ENCODE data around the gene TOGARAM2.
"Not testable (repeated sequence)": the region's sequence is repeated elsewhere in the genome, so short reads cannot be mapped to it uniquely, and the experiment has no call there.

TOGARAM2 gene

DNA sequence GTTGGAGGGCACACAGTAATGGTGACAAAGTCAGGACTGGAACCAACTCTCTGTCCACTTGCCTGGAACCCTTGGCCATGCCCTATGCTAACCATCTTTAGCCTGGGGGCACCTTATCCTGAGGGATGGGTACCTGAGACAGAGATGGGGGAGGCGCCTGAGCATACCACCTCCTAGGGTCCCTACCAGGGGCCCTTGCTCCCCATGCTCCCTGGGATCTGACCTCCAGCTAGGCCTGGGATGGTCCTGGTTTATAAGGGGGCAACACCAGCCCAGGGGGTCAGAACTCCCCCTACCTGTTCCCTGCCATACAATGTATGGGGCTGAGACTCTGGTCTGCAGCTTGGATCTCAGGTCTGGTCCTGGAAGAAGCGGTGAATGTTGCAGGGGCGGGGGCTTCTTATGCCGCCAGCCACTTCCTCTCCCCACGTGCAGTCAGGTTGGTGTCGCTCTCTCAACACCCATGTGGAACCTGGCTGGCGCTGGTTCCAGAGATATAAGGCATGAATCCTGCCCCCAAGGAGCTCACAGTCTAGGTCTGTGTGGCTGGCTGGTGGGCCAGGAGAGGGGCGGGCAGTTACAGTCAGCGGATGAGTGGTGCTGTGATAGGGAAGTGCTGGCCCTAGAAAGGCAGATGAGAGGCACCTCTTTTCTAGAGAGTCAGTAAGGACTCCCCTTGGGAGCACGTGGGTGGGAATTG is 3.8 kb upstream of the TOGARAM2 start:
- no peak for DNase-seq

DNA sequence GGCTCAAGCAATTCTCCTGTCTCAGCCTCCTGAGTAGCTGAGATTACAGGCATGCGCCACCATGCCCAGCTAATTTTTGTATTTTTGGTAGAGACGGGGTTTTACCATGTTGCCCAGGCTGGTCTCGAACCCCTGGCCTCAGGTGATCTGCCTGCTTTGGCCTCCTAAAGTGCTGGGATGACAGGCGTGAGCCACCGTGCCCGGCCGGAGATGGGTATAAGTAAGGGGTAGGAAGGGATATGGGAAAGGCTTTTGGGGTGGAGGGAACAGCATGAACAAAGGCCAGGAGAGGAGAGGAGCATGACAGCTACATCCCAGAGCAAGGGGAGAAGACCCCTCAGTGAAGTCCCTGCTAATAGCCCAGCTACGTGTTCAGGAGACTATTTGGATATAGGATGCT is 3.1 kb upstream of the TOGARAM2 start:
- DNase-seq: not testable (repeated sequence)

DNA sequence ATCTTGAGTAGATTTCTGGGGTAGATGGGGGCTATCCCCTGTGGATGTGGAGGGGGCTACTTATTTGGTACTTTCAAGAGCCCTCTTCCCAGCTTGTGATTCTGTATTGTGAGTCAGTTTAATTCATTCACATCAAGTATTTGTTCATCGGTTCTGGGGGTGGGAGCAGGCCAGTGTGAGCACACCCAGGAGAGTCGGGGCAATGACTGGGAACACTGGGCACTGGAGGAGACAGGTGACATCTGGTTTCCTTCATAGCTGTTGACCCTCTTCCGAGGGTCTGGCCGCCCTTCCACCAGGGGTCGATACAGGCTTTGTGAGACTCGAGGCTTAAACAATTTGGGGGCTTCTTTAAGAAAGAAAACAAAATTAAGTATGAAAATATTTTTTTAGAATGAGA is 2.5 kb upstream of the TOGARAM2 start:
- DNase-seq: no peak

DNA sequence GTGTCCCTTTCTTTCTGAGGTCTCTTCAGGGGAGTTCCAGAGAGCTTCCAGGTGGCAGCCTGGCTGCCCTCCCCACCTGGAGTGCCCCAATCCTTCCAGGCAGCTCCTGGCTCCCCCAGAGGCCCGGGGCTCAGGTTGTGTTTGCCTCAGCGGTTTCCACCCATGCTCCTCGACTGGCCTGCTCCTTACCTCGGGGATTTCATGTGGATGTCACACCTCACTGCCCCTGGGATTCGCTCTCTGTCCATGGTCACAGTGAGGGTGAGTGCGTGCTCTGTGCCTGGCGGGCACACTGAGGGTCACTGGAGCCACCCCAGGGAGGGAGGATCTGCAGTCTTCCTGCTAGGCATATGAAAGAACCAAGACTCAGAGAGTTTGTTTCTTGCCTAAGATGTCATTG is 2.1 kb upstream of the TOGARAM2 start:
- no peak for DNase-seq

DNA sequence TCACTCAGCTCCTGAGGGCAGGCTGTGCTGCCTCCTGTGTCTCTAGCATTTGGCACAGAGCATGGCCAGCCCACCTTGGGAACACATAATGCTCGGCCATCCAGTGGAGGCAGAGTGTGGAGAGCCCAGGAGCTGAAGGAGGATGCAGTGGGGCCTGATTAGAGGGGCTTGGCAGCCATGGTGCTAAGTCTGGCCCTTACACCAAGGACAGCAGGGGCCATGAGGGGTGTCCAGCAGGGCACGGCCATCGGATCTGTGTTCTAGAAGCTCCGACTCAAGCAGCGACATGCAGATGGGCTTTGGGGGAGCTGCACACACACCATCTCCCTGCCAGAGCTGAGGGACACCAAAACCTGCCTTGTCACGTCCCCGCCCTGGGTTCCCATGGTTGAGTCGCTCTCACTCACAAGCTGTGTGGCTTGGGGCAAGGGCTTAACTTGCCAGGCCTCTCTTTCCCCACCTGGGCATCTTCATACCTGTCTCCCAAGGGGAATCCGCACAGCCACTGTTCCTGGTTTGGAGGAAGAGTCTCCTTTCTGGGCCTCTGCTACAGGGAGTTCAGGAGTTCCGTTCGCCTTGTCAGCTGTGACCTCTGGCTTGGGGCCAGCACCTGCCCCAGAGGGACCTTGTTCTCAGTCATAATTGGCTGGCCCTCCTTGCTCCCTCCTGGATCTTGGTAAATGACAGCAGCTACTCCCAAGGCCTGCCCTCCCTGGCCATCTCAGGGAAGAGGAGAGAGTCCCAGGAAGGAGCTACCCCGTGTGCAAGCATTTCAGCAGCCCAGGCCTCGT is 1.3 kb upstream of the TOGARAM2 start:
- DNase-seq: no peak

DNA sequence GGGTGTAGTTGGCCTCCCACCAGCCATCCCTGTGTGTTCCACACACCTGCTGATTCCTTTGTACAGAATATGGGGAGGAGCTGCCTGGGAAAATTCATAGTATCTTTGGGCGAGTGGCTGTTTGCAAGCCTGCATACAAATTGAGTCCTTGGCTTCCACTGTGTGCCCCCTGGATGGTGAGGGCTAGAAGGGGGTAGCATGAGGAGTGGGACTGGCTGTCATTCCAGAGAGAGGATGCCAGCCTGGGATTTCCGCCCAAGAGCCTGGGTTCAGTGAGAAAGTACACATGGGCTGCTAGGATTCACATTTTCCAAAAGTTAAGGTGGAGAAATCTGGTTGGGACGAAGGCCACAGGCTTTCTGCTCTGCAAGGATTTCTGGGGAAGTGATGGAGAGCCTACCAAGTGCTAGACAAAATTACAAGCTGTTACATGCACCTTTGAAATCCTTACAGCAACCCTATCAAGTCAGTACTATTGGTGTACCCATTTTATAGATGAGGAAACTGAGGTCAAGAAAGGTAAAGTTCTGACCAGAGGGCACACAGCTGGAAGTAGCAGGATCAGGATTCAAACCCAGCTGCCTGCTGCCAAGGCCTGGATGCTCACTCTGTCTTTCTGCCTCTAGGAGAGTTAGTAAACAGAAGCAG is 606 bp upstream of the TOGARAM2 start:
- DNase-seq: no peak

DNA sequence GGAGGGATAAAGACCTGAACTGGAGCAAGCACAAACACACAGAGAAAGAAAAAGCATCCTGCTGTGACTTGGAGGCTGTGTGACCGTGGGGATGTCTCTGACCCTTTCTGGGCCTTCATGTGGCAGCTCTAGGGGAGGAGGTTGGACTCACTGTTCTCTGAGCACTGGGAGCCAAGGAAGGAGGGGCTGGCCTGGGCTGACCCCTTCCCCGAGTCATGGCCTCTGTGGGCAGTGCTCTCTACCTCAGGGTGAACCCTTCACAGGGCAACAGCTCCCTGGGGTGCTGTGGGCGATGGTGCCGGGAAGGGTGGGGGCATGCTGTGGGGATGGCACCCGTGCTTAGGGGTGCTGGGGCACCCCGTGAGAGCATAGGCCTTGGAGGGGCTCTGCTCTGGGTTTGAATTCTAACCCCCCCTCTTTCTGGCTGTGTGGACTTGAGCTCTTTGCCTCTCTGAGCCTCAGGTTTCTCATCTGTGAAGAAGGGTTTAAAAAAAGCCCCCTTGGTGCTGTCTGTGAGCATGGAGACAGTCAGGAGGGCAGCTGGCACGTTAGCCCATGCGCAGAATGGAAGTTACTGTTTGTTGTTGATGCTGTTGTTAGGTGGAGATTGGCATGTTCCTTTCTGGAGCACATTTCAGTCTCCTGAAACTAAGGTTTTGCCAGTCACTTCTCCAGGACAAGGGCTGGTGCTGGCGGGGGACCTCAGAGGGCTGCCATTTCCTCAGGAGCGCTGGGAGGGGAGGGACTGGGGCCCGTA is 700 bp downstream of the TOGARAM2 start:
- no peak for DNase-seq

DNA sequence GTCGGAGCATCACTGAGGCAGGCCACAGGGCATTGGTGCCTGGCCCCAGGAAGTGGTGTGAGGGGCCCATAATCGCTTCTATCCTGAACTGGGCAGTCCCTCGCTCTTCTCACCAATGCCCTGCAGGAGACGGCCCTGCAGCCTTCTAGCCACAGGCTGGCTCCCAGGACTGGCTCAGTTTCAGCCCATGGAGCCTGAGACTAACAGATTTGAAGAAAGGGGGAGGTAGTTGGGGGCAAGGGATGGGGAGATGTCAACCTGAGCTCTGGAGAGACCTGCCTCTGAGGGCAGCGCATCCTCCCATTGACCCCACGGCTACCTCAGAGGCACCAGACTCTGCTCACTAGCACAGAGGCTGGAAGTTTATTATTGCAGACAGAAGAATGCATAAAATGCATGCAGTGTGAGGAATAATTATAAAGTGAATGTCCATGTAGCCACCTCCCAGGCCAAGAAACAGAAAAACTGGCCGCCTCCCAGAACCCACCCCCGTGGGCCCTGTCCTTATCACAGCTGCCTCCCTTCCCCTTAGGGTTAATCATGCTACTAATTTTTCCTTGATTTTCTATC is 1.4 kb downstream of the TOGARAM2 start:
- DNase-seq: no peak

DNA sequence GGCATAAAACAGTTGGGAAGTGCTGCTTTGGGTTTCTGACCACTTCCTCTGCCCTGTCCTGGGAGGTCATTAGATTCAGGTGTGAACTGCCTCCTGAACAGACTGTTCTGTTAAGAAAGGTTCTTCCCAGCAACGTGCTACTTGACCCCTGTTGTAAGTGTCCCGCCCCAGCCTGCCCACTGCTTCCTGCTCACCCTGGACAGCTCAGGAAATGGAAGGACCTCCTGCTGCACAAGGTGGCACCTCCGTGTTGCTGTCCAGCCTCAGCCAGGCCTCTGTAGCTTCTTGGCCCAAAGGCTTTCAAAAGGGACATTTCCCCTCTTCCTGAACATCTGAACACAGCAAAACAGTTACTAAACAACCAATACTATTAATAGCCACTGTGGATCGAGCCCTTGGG is 5.3 kb downstream of the TOGARAM2 start:
- DNase-seq: no peak

DNA sequence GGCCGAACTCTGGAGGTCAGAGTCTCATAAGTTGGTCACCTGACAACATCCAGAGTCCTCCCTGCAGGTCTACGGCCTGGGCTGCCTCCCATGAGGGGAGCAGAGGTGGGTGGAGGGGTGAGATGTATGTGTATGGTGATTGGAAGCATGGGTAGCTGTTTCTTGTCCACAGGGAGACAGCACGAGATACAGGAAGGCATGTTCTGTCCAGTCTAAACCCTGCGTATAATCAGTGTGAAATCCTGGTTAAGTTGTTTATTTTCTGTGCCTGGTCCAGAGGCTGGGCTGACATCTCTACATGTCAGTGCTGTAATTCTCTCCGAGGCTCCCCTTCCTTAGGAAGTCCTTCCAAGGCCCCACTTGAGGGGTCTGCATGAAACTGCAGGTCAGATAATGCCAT is 8.9 kb downstream of the TOGARAM2 start:
- no peak for DNase-seq

DNA sequence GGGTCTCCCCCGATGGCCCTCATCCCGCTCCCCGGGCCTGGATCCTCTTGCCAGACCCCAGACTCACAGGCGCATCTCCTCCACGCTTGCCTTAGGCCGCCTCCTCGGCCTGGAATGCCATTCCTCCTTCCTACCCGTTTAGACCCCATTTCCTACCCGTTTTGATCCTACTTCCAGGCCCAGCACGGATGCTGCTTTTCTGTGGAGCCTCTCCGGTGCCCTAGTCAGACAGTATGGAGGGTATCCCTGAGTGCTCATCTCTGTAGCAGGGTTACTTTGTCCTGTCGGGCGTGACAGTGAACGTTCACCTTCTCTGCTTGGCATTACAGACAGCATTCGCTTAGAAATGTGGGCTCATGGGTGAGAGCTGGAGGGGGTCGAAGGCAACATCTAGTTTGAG is 9.3 kb downstream of the TOGARAM2 start:
- no peak for DNase-seq

DNA sequence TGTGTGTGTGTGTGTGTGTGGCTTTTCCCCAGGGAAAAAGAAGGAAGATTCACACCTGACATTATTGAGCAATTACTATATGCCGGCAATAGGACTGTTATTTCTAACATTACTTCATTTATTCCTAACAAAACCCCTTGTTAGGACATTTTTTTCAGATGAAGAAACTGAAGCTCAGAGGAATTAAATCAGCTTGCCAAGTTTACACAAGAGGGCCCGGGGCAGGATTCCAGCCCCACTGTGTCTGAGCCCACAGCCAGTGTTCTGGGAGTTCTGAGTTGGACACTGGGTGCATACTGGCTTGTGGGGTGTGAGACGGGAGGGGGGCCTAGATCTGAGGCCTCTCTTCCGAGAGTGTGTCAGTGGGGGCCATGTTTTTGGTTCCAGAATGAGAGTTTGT is 9.9 kb downstream of the TOGARAM2 start:
- DNase-seq: no peak

DNA sequence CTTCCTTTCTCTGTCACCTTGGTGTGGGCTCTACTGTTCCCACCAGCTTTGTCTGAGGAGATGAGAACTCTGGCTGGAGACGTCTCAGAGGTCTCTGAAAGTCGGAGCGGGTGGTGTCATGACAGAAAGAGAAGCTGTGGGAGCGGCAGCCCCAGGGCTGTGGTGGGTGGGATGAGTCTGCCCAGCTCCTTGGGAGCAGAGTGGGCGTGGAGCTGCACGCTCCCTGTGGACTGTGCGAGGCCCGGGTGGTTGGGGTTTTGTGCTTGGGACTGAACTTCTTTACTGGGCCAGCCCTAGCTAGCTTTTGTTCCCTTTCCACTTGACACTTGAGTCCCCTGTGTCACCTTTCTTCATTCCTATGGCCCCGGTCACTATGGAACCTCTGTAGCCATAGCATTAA is 10.4 kb downstream of the TOGARAM2 start:
- DNase-seq: no peak

DNA sequence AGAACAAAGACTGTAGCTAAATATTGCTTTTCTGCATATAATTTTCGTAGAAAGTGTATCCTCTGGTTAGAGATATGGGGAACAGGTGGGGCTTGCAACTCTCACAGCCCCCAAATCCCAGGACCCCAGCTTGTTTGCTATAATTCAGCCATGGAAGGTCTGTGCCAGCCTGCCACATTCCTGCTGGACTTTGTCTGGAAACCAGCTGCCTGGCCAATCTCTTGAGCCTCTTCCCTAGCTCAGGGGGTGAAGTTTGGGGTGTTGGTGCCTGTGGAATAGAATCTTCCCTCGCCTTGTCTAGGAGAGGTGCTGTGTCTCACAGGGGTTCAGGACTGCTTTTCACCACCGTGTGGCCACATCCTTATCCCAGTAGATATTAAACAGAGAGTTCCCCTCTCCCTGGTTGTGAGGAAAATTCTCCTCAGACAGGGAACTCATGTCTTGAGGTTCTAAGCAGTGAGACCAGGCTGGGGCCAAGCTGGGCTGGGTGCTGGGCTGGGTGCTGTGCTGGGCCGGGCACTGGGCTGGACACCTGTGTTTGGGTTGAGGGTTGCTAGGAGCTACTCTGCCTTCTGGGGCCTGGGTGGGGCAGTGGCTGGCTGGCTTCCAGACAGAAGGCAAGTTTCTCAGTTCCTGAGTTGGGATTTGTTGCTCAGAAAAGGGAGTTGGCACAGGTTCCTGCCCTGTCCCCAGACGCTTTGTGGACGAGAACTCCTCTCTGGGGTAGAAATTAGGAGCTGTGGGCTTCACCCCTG is 12.3 kb downstream of the TOGARAM2 start:
- DNase-seq: no peak

DNA sequence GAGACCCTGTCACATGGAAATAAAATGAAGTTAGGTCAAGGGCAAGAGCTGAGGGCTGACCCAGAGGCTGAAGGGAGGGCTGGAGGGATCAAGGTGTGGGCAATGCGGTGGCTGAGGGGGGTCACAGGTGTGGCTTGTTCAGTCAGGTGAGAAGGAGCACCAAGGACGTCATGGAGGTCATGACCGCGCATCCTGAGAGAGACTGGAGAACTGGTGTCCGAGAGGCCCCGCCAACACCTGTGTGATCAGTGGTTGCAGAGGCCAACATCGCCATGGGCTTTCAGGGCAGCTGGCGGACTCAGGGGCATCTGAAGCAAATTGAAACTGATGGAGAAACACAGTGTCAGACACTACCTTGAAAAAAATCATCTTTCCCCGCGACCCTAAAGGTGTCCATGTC is 13.0 kb downstream of the TOGARAM2 start:
- no peak for DNase-seq

DNA sequence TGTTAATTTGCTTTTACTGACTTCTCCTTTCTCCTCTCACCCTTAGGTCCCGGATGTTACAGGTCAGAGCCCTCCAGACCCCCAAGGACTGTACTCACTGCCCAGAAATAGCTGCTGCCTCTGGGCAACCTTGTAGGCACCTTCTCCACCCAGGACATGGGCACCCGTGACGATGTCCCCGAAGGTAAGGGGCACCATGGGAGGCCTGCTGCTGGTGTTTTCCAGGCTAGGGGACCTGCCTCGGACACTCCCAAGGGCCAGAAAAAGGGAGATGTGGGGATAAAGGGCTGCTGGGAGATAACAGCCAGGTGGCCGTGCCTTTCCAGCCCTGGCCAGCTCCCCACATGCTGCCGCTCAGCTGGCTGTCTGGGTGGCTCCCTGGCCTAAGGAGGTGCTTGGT is 13.6 kb downstream of the TOGARAM2 start:
- no peak for DNase-seq

DNA sequence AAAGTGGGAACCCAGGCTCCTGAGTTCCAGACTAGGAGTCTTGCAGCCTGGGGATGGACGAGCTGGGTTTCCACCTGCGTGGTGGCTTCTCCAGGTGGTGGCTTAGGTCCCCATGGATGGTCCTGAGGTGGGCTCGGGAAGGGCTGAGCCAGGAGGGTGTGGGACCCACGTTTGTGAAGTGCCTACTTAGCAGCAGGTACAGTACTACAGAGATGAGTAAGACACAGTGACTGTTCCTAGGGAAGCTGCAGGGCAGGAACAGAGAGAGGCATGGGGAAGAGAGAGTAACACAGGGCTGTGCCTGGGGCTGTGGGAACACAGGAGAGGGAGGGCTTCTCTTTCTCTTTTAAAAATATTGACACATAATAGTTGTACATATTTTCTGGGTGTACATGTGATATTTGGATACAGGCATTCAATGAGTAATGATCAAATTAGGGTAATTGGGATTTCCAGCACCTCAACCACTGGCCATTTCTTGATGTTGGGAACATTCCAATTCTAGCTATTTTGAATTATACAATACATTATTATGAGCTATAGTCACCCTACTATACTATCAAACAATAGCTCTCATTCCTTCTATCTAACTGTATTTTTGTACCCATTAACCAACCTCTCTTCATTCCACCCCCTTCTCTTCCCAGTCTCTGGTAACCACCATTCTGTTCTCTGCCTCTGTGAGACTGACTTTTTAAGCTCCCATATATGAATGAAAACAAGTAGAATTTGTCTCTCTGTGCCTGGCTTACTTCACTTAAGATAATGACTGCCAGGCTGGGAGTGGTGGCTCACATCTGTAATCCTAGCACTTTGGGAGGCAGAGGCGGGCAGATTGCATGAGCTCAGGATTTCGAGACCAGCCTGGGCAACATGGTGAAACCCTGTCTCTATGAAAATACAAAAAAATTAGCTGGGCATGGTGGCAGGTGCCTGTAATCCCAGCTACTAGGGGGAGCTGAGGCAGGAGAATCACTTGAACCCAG is 15.0 kb downstream of the TOGARAM2 start:
- no peak for DNase-seq

DNA sequence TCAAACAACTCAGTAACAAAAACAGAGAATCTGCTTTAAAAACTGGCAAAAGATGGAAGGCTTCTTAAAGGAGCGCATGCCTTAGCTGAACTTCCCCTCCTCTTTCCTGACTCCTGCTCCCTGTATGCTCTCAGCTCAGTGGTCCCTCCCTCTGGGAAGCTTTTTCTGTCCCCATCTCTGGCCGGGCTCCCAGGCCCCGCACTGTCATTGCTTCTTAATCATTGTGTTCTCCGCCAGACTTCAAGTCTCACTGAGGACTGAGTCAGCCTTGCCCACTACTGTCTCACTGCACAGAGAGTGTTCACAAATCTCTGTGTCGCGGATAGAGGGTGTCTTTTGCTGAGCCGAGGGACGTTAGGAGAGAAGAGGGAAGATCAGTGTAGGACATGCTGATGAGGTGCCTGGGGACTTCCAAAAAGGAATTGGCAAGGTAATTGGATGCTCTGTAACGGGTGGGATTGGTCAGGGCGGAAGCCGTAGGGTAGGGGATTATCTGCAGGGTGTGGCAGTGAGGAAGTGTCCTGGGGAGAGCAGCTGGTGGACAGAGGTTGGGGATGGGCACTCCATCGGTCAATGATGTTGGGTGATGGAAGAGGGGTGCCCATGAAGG is 16.2 kb downstream of the TOGARAM2 start:
- DNase-seq: no peak

DNA sequence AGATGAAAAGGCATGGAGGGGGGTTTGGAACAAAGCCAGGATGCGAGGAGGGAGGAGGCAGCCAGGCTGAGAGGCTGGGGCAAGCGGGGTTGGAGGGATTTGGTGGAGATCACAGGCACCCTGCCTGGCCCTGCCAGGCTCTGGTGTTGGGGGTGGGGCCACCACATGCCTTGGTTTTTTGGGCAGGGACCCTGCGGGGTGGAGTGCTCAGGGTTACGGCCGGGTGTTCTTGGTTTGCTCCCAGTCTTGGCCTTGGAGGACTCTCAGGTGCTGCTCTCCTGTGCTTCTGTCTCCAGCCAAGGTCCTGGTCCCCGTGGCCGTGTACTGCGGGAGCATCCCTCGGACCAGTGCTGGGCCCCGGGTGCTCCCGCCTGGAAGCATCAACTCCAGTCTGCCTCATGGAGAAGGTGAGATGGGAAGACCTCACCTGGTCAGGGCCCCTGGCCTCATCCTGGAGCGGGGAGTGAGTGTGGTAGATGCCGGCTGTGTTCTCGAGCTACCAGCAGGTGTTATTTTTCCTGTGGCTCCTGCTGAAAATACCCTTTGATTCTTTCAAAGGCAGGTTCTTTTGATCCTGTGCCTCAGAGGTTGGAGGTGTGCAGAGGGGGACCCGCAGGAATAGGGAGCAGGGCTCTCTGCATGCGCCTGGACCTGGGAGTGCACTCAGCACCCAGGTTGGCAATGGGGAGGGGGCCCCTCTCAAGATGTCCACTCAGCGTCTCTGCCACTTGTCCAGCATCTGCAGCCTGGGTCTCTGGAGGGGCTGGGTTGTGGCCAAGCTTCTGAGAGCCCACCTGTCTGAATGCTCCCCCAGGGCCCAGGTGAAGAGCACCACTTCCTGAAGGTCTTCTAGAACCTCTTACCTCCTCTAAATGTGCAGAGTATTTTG is 17.0 kb downstream of the TOGARAM2 start:
- DNase-seq: no peak
